Heart left ventricle (tissue), 16 donors: ENCODE results near the gene TSPAN14. TPM values are rescaled to one million over a fixed set of nuclear protein-coding genes. Genes with fewer than 3 reads are reported as not detected.

Experiments
- ATAC-seq, 4 donors: fragments of 200-7000 bp; cut with Tn5 transposase; one replicate each; pipeline ENCODE4 v1.9.1; 2020 to 2022; ENCODE audit warnings: moderate library complexity in 4 of 4, mild to moderate bottlenecking in 3 of 4, moderate number of reproducible peaks in 1 of 4
- DNase-seq, 5 donors: peaks; one replicate each; pipeline ENCODE4 v3.0.0-alpha.2; 2020
- H3K27ac ChIP-seq, 12 donors: fragments of 200-600 bp; sonication (generic) in 4 of 12; one replicate each; pipeline versions ENCODE4 v1.5.0 to v1.8.0; 2016 to 2022; ENCODE audit warnings: mild to moderate bottlenecking in 2 of 12
- H3K27me3 ChIP-seq, 9 donors: fragments of 200-600 bp; sonication (generic) in 2 of 9; one replicate each; pipeline versions ENCODE4 v1.5.1 to v1.8.0; 2016 to 2022; ENCODE audit warnings: mild to moderate bottlenecking in 3 of 9
- H3K36me3 ChIP-seq, 9 donors: fragments of 200-600 bp; sonication (generic) in 2 of 9; one replicate each; pipeline versions ENCODE4 v1.5.0 to v1.8.0; 2018 to 2022; ENCODE audit warnings: mild to moderate bottlenecking in 2 of 9
- H3K4me1 ChIP-seq, 12 donors: fragments of 200-600 bp; sonication (generic) in 4 of 12; one replicate each; pipeline versions ENCODE4 v1.5.0 to v1.8.0; 2016 to 2022; ENCODE audit warnings: mild to moderate bottlenecking in 3 of 12
- H3K4me3 ChIP-seq, 12 donors: fragments of 200-600 bp; sonication (generic) in 4 of 12; one replicate each; pipeline versions ENCODE4 v1.5.0 to v1.8.0; 2017 to 2022; ENCODE audit warnings: mild to moderate bottlenecking in 9 of 12, moderate library complexity in 4 of 12
- H3K9me3 ChIP-seq, 12 donors: fragments of 200-600 bp; sonication (generic) in 4 of 12; one replicate each; pipeline versions ENCODE4 v1.5.0 to v1.8.0; 2016 to 2022; ENCODE audit warnings: mild to moderate bottlenecking in 1 of 12
- POLR2A ChIP-seq, 2 donors: fragments of 450-650 bp; IDR thresholded peaks; one replicate each; pipeline ENCODE4 v1.6.1; 2017; ENCODE audit warnings: antibody characterized with exemption in 2 of 2, mild to moderate bottlenecking in 2 of 2, moderate library complexity in 2 of 2
- WGBS, 4 donors: extraction: QIAGEN DNeasy Blood & Tissue Kit in 2 of 4; methylation state at CpG; one replicate each; pipeline versions ENCODE4 v1.1.5 to v1.1.7; 2013 to 2018; 5-methylcytosine and 5-hydroxymethylcytosine counted together
- intact Hi-C, 10 donors: fragments of 100-400 bp; cut with DNase I; formaldehyde crosslinking; loops; one replicate each; pipeline versions ENCODE4 v1.11.1 to v1.14.2; 2022
- polyA plus RNA-seq, 2 donors: library from polyadenylated mRNA; stranded (reverse); fragments of 200-250 nt; gene quantifications; one replicate each; pipeline ENCODE4 v1.2.3, GENCODE V29; 2013
- total RNA-seq, 9 donors: library from RNA; depleted of rRNA in 2 of 9; stranded (reverse); fragments of >200 nt in 2 of 9; fragmentation: NEBNext Ultra II Directional in 3 of 9; extraction: Animal tissue kit (Norgen Biotek cat#: 25700) in 3 of 9; gene quantifications; one replicate each; pipeline versions ENCODE4 v1.1.0 to v1.2.4, GENCODE V29; 2016 to 2023
- TF ChIP-seq, protein P1 (sequence below), 12 donors: fragments of 200-600 bp; sonication (generic) in 4 of 12; IDR thresholded peaks; one replicate each; pipeline versions ENCODE4 v1.5.0 to v1.8.0; 2018 to 2022; ENCODE audit warnings: antibody characterized with exemption in 12 of 12, mild to moderate bottlenecking in 5 of 12
- donor health status: ischemic (EF 13 %, LVEDD 7.1; RV severe dilation, severe dysfunction).
- donor health status: healthy with polysubstance abuse.
- donor health status: DM: no; HTN: yes; CAD: no.
- donor health status: DM: no; HTN: no; CAD: no.
- donor health status: ischemic (EF 25% LVEDD 6.9; RV normal size, moderate dysfunction).
- donor health status: ischemic (EF 25% LVEDD 5.7; RV mildly dilated, moderate dysfunction).
- donor health status: healthy.
- donor health status: DM: yes; HTN: yes; CAD: no.
- donor health status: ischemic (EF 35%, LVEDD 5.7; RV mildly dilated, moderate dysfunction).
- donor health status: nonischemic (EF 11% LVEDD 7.7; RV severe dilation, severe dysfunction).
- donor health status: DM: yes; HTN: yes; CAD: no.
- donor health status: PGD.
- donor health status: ischemic (EF 29% LVEDD 5.4; RV normal size, mild dysfunction).
- donor health status: nonischemic (EF 23%, LVEDD 6.1; RV moderate dilation, normal function).

TSPAN14 gene
- total and polyA plus RNA-seq, 11 donors = 17.4 to 71.5 (median 39.6) TPM

DNA sequence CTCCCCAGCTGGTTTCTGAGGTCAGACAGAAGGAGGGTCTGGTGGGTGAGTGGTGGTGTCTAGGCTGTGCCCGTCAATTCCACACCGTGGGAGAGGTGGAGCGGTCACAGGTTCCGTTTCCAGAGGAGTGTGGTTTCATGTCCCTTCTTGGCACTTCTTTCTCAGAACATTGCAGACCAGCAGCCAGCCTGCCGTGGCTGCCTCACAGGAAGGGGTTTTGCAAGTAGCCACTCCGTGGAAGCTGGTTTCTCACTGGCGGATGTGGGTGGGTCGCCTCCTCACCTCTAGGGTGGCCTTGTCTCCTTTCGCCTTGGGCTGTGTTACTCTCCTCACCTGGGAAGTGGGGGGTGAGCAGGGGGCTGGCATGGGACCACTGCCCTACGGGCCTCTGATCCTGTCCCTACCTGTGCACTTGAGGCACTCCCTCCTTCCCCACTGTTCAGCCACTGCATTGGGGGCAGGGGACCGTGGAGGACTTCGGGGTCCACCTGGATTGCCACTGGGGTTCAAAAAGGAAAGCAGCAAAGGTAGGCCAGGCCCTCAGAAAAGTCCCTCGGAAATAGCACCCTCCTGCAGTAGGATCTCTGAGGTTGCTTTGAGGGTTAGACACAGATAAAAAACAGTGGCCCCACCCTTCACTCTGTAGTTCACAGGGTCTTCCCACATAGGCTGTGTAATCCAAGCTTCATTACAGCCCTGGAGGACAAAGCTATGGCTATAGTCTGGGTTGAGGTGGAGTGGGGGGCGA, 33.9 kb downstream of the TSPAN14 start:
- H3K4me1 ChIP-seq = peaks cover 13 to 100% (median 61%) of the 10 kb centered on the region in 12 donors
- peak overlapping the region in 4 of 12 donors; percentile 6 to 95 (median 16) for H3K27ac ChIP-seq

DNA sequence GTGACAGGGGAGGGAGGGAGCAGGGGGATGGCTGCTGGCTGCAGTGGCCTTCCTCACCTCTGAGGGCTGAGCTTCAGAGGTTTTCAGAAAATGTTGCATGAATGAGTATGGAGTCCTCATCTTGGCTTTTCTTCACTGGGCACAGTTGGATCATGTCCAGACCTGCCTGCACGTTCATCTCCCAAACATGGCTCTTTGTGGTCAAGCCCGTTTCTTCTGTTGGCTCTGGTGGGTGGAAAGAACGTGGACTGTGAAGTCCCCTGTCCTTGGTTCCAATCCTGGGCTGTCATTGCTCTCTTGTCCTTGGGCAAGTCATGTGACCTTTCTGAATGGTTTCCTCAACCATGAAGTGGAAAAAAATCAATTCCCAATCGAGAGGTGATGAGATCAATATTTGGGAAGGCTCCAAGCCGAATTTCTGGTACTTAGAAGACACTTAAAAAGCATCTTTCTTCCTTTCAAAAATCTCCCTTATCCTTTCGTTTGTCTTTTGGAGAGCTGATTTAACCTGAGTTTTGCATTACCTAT, 34.5 kb downstream of the TSPAN14 start:
- Histone ChIP-seq H3K27ac (peak overlapping the region in 2 of 12 donors; percentile 22 to 95), H3K27me3 (no peaks in the 10 kb centered on the region), H3K4me1 (peaks cover 18 to 100% (median 66%) of the 10 kb centered on the region in 12 donors), H3K36me3 (peaks cover 0 to 36% (median 26%) of the 10 kb centered on the region in 9 donors), H3K4me3 (no peak overlapping the region), H3K9me3 (no peaks in the 10 kb centered on the region)
- intact Hi-C loops = no loop called here
- no peak for TF ChIP-seq POLR2A (IDR thresholded peaks at IDR 0.05)
- TF ChIP-seq, protein P1, sequence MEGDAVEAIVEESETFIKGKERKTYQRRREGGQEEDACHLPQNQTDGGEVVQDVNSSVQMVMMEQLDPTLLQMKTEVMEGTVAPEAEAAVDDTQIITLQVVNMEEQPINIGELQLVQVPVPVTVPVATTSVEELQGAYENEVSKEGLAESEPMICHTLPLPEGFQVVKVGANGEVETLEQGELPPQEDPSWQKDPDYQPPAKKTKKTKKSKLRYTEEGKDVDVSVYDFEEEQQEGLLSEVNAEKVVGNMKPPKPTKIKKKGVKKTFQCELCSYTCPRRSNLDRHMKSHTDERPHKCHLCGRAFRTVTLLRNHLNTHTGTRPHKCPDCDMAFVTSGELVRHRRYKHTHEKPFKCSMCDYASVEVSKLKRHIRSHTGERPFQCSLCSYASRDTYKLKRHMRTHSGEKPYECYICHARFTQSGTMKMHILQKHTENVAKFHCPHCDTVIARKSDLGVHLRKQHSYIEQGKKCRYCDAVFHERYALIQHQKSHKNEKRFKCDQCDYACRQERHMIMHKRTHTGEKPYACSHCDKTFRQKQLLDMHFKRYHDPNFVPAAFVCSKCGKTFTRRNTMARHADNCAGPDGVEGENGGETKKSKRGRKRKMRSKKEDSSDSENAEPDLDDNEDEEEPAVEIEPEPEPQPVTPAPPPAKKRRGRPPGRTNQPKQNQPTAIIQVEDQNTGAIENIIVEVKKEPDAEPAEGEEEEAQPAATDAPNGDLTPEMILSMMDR (IDR thresholded peaks at IDR 0.05) = no peak
- DNase-seq = no peak
- 77 to 86% (median 83%) methylated on average over 6 of the region's 6 CpGs for WGBS, 4 donors
- ATAC-seq = no peak

More for the DNA sequence above, 33.9 kb downstream of the TSPAN14 start:
- Histone ChIP-seq H3K27me3 (no peaks in the 10 kb centered on the region), H3K36me3 (peaks cover 0 to 40% (median 26%) of the 10 kb centered on the region in 9 donors), H3K9me3 (no peaks in the 10 kb centered on the region), H3K4me3 (no peak overlapping the region)
- intact Hi-C loops = no loop called here
- WGBS, 4 donors = 68 to 84% (median 76%) methylated on average over 9 to 14 of the region's 14 CpGs
- no peak for TF ChIP-seq POLR2A (IDR thresholded peaks at IDR 0.05)
- TF ChIP-seq, protein P1 (IDR thresholded peaks at IDR 0.05) = no peak
- DNase-seq = peak in 2 of 5 donors; percentile 62 to 81
- peak in 3 of 4 donors; percentile 30 to 59 (median 39) for ATAC-seq

DNA sequence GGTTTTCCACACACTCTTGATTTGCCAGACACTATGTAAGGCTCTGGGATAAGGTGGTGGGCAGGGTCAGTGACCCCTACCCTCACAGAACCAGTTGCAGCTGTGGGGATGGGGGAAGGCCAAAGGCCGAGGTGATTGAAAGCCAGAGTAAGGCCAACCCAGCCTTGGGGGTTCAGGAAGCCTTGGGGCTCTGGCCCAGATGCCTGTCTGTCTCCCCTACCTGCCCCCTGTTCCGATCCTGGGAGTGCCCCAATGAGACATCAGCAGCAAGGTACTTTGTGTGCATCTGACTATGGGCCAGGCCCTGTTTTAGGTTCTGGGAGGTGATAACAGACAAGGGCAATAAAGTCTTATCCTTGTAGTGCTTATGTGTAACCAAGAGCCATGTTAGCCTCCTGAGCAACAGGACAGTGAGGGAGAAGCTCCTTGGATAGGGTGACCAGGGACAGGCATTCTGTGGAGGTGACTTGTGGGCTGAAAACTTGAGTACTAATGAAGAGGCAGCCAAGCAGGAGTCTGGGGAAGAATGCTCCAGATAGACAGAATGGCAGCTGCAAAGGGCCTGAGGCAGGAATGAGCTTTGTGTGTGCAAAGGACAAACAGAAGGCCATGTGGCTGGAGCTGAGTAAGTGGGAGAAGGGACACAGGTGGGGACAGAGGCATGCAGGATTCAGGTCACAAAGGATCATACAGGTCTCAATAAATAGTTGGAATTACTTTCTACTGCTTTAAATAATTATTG, 35.4 kb downstream of the TSPAN14 start:
- peaks cover 22 to 100% (median 68%) of the 10 kb centered on the region in 12 donors for H3K4me1 ChIP-seq
- peak overlapping the region in 1 of 12 donors; percentile 95 for H3K27ac ChIP-seq
- no peak for ATAC-seq
- DNase-seq = no peak
- no peak for TF ChIP-seq POLR2A (IDR thresholded peaks at IDR 0.05)
- TF ChIP-seq, protein P1 (IDR thresholded peaks at IDR 0.05) = no peak
- no peaks in the 10 kb centered on the region for H3K27me3 ChIP-seq
- H3K36me3 ChIP-seq = peaks cover 0 to 36% (median 26%) of the 10 kb centered on the region in 9 donors
- no peak overlapping the region for H3K4me3 ChIP-seq
- no peaks in the 10 kb centered on the region for H3K9me3 ChIP-seq
- 86 to 99% (median 95%) methylated on average over 1 to 2 of the region's 2 CpGs for WGBS, 4 donors
- intact Hi-C loops = no loop called here
